ENCODE measurements around the gene SCN3B. TPM values are rescaled to one million over a fixed set of nuclear protein-coding genes. Genes with fewer than 3 reads are reported as not detected.

Gene SCN3B
- total and polyA plus RNA-seq, 2 donors from 2014 or later: 0.43 to 2.8 TPM

GRCh38 chr11:123603666-123604065, 50.8 kb downstream of the SCN3B start:
- H3K4me1 ChIP-seq (ENCODE audit: control insufficient read depth in 2 of 3, insufficient read depth in 2 of 3, low read depth in 1 of 3, low read length in 3 of 3): no peaks in the 10 kb centered on the region
- H3K9me3 ChIP-seq (ENCODE audit: control insufficient read depth in 2 of 3, insufficient read depth in 1 of 3, low read length in 3 of 3): no peaks in the 10 kb centered on the region
- no peaks in the 10 kb centered on the region for H3K27me3 ChIP-seq (ENCODE audit: control insufficient read depth, insufficient read depth, low read length)
- FAIRE-seq (no peak), DNase-seq (no peak)
- intact Hi-C loops (cut with DNase I): no loop called here
- no peak for TF ChIP-seq CTCF (IDR thresholded peaks at IDR 0.05; ENCODE audit: borderline replicate concordance, extremely low read depth, insufficient read depth)
- H3K27ac ChIP-seq (ENCODE audit: low read depth in 2 of 2, low read length in 2 of 2): no peak overlapping the region
- H3K4me3 ChIP-seq (ENCODE audit: low read length in 3 of 3): no peak overlapping the region
- no peak overlapping the region for H3K9ac ChIP-seq (ENCODE audit: low read length in 3 of 3)
- peaks cover 0 to 49% (median 20%) of the 10 kb centered on the region in 3 donors for H3K36me3 ChIP-seq (ENCODE audit: control insufficient read depth in 2 of 3, insufficient read depth in 3 of 3, low read length in 3 of 3)

- Histone ChIP-seq H3K9ac (ENCODE audit: low read length in 3 of 3) (no peak overlapping the region), H3K4me3 (ENCODE audit: low read length in 3 of 3) (no peak overlapping the region)
Measured at GRCh38 chr11:123601743-123602142, 52.7 kb downstream of the SCN3B start.

GRCh38 chr11:123601136-123601535, 53.3 kb downstream of the SCN3B start:
- TF ChIP-seq CTCF (IDR thresholded peaks at IDR 0.05; ENCODE audit: borderline replicate concordance, extremely low read depth, insufficient read depth): no peak
- DNase-seq: no peak
- peaks cover 0 to 34% (median 11%) of the 10 kb centered on the region in 3 donors for H3K36me3 ChIP-seq (ENCODE audit: control insufficient read depth in 2 of 3, insufficient read depth in 3 of 3, low read length in 3 of 3)
- no peaks in the 10 kb centered on the region for H3K4me1 ChIP-seq (ENCODE audit: control insufficient read depth in 2 of 3, insufficient read depth in 2 of 3, low read depth in 1 of 3, low read length in 3 of 3)
- no peak for FAIRE-seq
- H3K27ac ChIP-seq (ENCODE audit: low read depth in 2 of 2, low read length in 2 of 2): no peak overlapping the region
- intact Hi-C loops (cut with DNase I): no loop called here
- H3K4me3 ChIP-seq (ENCODE audit: low read length in 3 of 3): no peak overlapping the region
- H3K9me3 ChIP-seq (ENCODE audit: control insufficient read depth in 2 of 3, insufficient read depth in 1 of 3, low read length in 3 of 3): no peaks in the 10 kb centered on the region
- no peaks in the 10 kb centered on the region for H3K27me3 ChIP-seq (ENCODE audit: control insufficient read depth, insufficient read depth, low read length)
- H3K9ac ChIP-seq (ENCODE audit: low read length in 3 of 3): no peak overlapping the region

More at GRCh38 chr11:123601743-123602142, 52.7 kb downstream of the SCN3B start:
- intact Hi-C loops (cut with DNase I): no loop called here
- H3K9me3 ChIP-seq (ENCODE audit: control insufficient read depth in 2 of 3, insufficient read depth in 1 of 3, low read length in 3 of 3): no peaks in the 10 kb centered on the region
- no peak for FAIRE-seq
- no peak for TF ChIP-seq CTCF (IDR thresholded peaks at IDR 0.05; ENCODE audit: borderline replicate concordance, extremely low read depth, insufficient read depth)
- no peaks in the 10 kb centered on the region for H3K4me1 ChIP-seq (ENCODE audit: control insufficient read depth in 2 of 3, insufficient read depth in 2 of 3, low read depth in 1 of 3, low read length in 3 of 3)
- peaks cover 0 to 40% (median 16%) of the 10 kb centered on the region in 3 donors for H3K36me3 ChIP-seq (ENCODE audit: control insufficient read depth in 2 of 3, insufficient read depth in 3 of 3, low read length in 3 of 3)
- no peak overlapping the region for H3K27ac ChIP-seq (ENCODE audit: low read depth in 2 of 2, low read length in 2 of 2)
- no peaks in the 10 kb centered on the region for H3K27me3 ChIP-seq (ENCODE audit: control insufficient read depth, insufficient read depth, low read length)
- no peak for DNase-seq

GRCh38 chr11:123597859-123598258, 56.6 kb downstream of the SCN3B start:
- Histone ChIP-seq H3K9ac (ENCODE audit: low read length in 3 of 3) (no peak overlapping the region), H3K9me3 (ENCODE audit: control insufficient read depth in 2 of 3, insufficient read depth in 1 of 3, low read length in 3 of 3) (no peaks in the 10 kb centered on the region), H3K4me3 (ENCODE audit: low read length in 3 of 3) (no peak overlapping the region), H3K27ac (ENCODE audit: low read depth in 2 of 2, low read length in 2 of 2) (no peak overlapping the region), H3K4me1 (ENCODE audit: control insufficient read depth in 2 of 3, insufficient read depth in 2 of 3, low read depth in 1 of 3, low read length in 3 of 3) (no peaks in the 10 kb centered on the region), H3K27me3 (ENCODE audit: control insufficient read depth, insufficient read depth, low read length) (no peaks in the 10 kb centered on the region), H3K36me3 (ENCODE audit: control insufficient read depth in 2 of 3, insufficient read depth in 3 of 3, low read length in 3 of 3) (peaks cover 0 to 23% (median 11%) of the 10 kb centered on the region in 3 donors)
- no peak for FAIRE-seq
- TF ChIP-seq CTCF (IDR thresholded peaks at IDR 0.05; ENCODE audit: borderline replicate concordance, extremely low read depth, insufficient read depth): no peak
- intact Hi-C loops (cut with DNase I): no loop called here
- no peak for DNase-seq
